Large intestine (tissue), 3 donors: ENCODE measurements around the gene SYTL4. TPM values are rescaled to one million over a fixed set of nuclear protein-coding genes. Genes with fewer than 3 reads are reported as not detected.
"Not testable (repeated sequence)": the region's sequence is repeated elsewhere in the genome, so short reads cannot be mapped to it uniquely, and the experiment has no call there.

Experiments used
- DNase-seq, 2 donors: peaks; one replicate each; pipeline versions ENCODE4 v3.0.0 to v3.0.0-alpha.2; 2013
- H3K27ac ChIP-seq: one replicate; pipeline ENCODE4 v1.5.1; 2013; ENCODE audit warnings: low read length
- H3K27me3 ChIP-seq: 2 replicates; pipeline ENCODE4 v1.6.1; 2013; ENCODE audit warnings: low read length; ENCODE audit not compliant: control insufficient read depth, insufficient read depth
- H3K36me3 ChIP-seq: 2 replicates; pipeline ENCODE4 v1.6.1; 2013; ENCODE audit warnings: low read length; ENCODE audit not compliant: control insufficient read depth, insufficient read depth
- H3K4me1 ChIP-seq: one replicate; pipeline ENCODE4 v1.6.1; 2013; ENCODE audit warnings: low read length; ENCODE audit not compliant: control insufficient read depth, insufficient read depth
- H3K4me3 ChIP-seq: one replicate; pipeline ENCODE4 v1.5.1; 2013; ENCODE audit warnings: low read length
- H3K9me3 ChIP-seq: one replicate; pipeline ENCODE4 v1.6.1; 2013; ENCODE audit warnings: mild to moderate bottlenecking, low read depth, low read length, moderate library complexity; ENCODE audit not compliant: control insufficient read depth
- WGBS: methylation state at CpG from one replicate; pipeline ENCODE4 v1.1.5; 2013; ENCODE audit warnings: low lambda C conversion rate; ENCODE audit not compliant: insufficient coverage; 5-methylcytosine and 5-hydroxymethylcytosine counted together
- polyA plus RNA-seq: library from polyadenylated mRNA; unstranded; fragments of 120-200 nt; gene quantifications from one replicate; pipeline ENCODE4 v1.2.1, GENCODE V29; 2013

The SYTL4 gene
- polyA plus RNA-seq, 1 donor = 6.0 TPM

GRCh38 chrX:100743009-100743607, 11.2 kb upstream of the SYTL4 start:
- no CpG with 5 or more reads among the region's 2 CpGs for WGBS
- H3K27ac ChIP-seq = no peak overlapping the region
- H3K4me3 ChIP-seq = no peak overlapping the region
- H3K36me3 ChIP-seq = no peaks in the 10 kb centered on the region
- no peaks in the 10 kb centered on the region for H3K9me3 ChIP-seq
- peaks cover 4% of the 10 kb centered on the region for H3K27me3 ChIP-seq
- no peak for DNase-seq
- H3K4me1 ChIP-seq = peaks cover 2% of the 10 kb centered on the region

GRCh38 chrX:100724006-100724405, 7.9 kb downstream of the SYTL4 start:
- H3K27ac ChIP-seq, H3K9me3 ChIP-seq, H3K4me1 ChIP-seq, H3K4me3 ChIP-seq, H3K27me3 ChIP-seq, DNase-seq, H3K36me3 ChIP-seq: not testable (repeated sequence)
- no CpG with 5 or more reads among the region's 30 CpGs for WGBS

GRCh38 chrX:100721328-100721727, 10.6 kb downstream of the SYTL4 start:
- Histone ChIP-seq H3K4me1 (no peaks in the 10 kb centered on the region), H3K27ac (no peak overlapping the region), H3K4me3 (no peak overlapping the region), H3K9me3 (peaks cover 6% of the 10 kb centered on the region), H3K27me3 (no peaks in the 10 kb centered on the region), H3K36me3 (no peaks in the 10 kb centered on the region)
- no peak for DNase-seq

GRCh38 chrX:100720301-100720700, 11.6 kb downstream of the SYTL4 start:
- Histone ChIP-seq H3K27me3 (no peaks in the 10 kb centered on the region), H3K4me3 (no peak overlapping the region), H3K9me3 (peaks cover 6% of the 10 kb centered on the region), H3K27ac (no peak overlapping the region), H3K4me1 (no peaks in the 10 kb centered on the region), H3K36me3 (no peaks in the 10 kb centered on the region)
- WGBS = no CpG with 5 or more reads among the region's 2 CpGs
- DNase-seq = no peak

GRCh38 chrX:100719139-100719538, 12.8 kb downstream of the SYTL4 start:
- no peak overlapping the region for H3K4me3 ChIP-seq
- no peaks in the 10 kb centered on the region for H3K27me3 ChIP-seq
- peaks cover 6% of the 10 kb centered on the region for H3K9me3 ChIP-seq
- no peak for DNase-seq
- H3K36me3 ChIP-seq = no peaks in the 10 kb centered on the region
- no peak overlapping the region for H3K27ac ChIP-seq
- no peaks in the 10 kb centered on the region for H3K4me1 ChIP-seq
- no CpG with 5 or more reads among the region's 2 CpGs for WGBS

- no peak overlapping the region for H3K4me3 ChIP-seq
- no peaks in the 10 kb centered on the region for H3K27me3 ChIP-seq
- no peak for DNase-seq
- H3K9me3 ChIP-seq = no peaks in the 10 kb centered on the region
- H3K36me3 ChIP-seq = no peaks in the 10 kb centered on the region
- no peaks in the 10 kb centered on the region for H3K4me1 ChIP-seq
- no CpG with 5 or more reads among the region's 8 CpGs for WGBS
- H3K27ac ChIP-seq = no peak overlapping the region
Observed at GRCh38 chrX:100717363-100717762, 14.6 kb downstream of the SYTL4 start.

- Histone ChIP-seq H3K4me3 (no peak overlapping the region), H3K36me3 (no peaks in the 10 kb centered on the region), H3K27ac (no peak overlapping the region), H3K27me3 (no peaks in the 10 kb centered on the region), H3K9me3 (no peaks in the 10 kb centered on the region), H3K4me1 (no peaks in the 10 kb centered on the region)
- no CpG with 5 or more reads among the region's 3 CpGs for WGBS
- no peak for DNase-seq
Observed at GRCh38 chrX:100710816-100711215, 21.1 kb downstream of the SYTL4 start.

- no peak overlapping the region for H3K27ac ChIP-seq
- H3K36me3 ChIP-seq = no peaks in the 10 kb centered on the region
- H3K4me3 ChIP-seq = no peak overlapping the region
- no peak for DNase-seq
- no peaks in the 10 kb centered on the region for H3K27me3 ChIP-seq
- no peaks in the 10 kb centered on the region for H3K4me1 ChIP-seq
- 82% methylated on average over 2 of the region's 3 CpGs for WGBS
- no peaks in the 10 kb centered on the region for H3K9me3 ChIP-seq
Observed at GRCh38 chrX:100704581-100705203, 27.2 kb downstream of the SYTL4 start.

- H3K9me3 ChIP-seq = no peaks in the 10 kb centered on the region
- no peaks in the 10 kb centered on the region for H3K36me3 ChIP-seq
- H3K4me1 ChIP-seq = no peaks in the 10 kb centered on the region
- WGBS = no CpG with 5 or more reads among the region's 1 CpG
- H3K27ac ChIP-seq = no peak overlapping the region
- no peak overlapping the region for H3K4me3 ChIP-seq
- H3K27me3 ChIP-seq = no peaks in the 10 kb centered on the region
- DNase-seq = no peak
Observed at GRCh38 chrX:100700809-100701208, 31.1 kb downstream of the SYTL4 start.

GRCh38 chrX:100698551-100698950, 33.4 kb downstream of the SYTL4 start:
- Histone ChIP-seq H3K27ac (no peak overlapping the region), H3K9me3 (no peaks in the 10 kb centered on the region), H3K4me3 (no peak overlapping the region), H3K4me1 (no peaks in the 10 kb centered on the region), H3K36me3 (no peaks in the 10 kb centered on the region), H3K27me3 (no peaks in the 10 kb centered on the region)
- no peak for DNase-seq

- H3K4me1 ChIP-seq = no peaks in the 10 kb centered on the region
- no peaks in the 10 kb centered on the region for H3K9me3 ChIP-seq
- DNase-seq = no peak
- no peak overlapping the region for H3K4me3 ChIP-seq
- no peaks in the 10 kb centered on the region for H3K27me3 ChIP-seq
- no peaks in the 10 kb centered on the region for H3K36me3 ChIP-seq
- WGBS = no CpG with 5 or more reads among the region's 3 CpGs
- no peak overlapping the region for H3K27ac ChIP-seq
Observed at GRCh38 chrX:100696699-100697351, 35.1 kb downstream of the SYTL4 start.
